Esophagus squamous epithelium (tissue), 5 donors: ENCODE results near the gene LRRC8C. TPM values are rescaled to one million over a fixed set of nuclear protein-coding genes. Genes with fewer than 3 reads are reported as not detected.

Source experiments
- DNase-seq: peaks from one replicate; lab custom pipeline; 2025; lab: John Stamatoyannopoulos, UW
- H3K27ac ChIP-seq, 4 donors: fragments of 200-600 bp; sonication (generic); one replicate each; pipeline ENCODE4 v1.5.1; 2016 to 2019; ENCODE audit warnings: mild to moderate bottlenecking in 1 of 4
- H3K27me3 ChIP-seq, 4 donors: fragments of 200-600 bp; sonication (generic); 1 replicate in 3 of 4; 2 replicates in 1 of 4; pipeline versions ENCODE4 v1.5.1 to v1.6.0; 2017 to 2021; ENCODE audit warnings: antibody characterized with exemption in 1 of 4
- H3K36me3 ChIP-seq, 3 donors: fragments of 200-600 bp; sonication (generic); one replicate each; pipeline ENCODE4 v1.5.1; 2016 to 2019
- H3K4me1 ChIP-seq, 3 donors: fragments of 200-600 bp; sonication (generic); one replicate each; pipeline ENCODE4 v1.5.1; 2017 to 2019
- H3K4me3 ChIP-seq, 4 donors: fragments of 200-600 bp; sonication (generic); 1 replicate in 3 of 4; 2 replicates in 1 of 4; pipeline ENCODE4 v1.5.1; 2016 to 2019; ENCODE audit warnings: mild to moderate bottlenecking in 2 of 4, moderate library complexity in 1 of 4
- H3K9me3 ChIP-seq, 3 donors: fragments of 200-600 bp; sonication (generic); one replicate each; pipeline ENCODE4 v1.5.1; 2016 to 2019
- CTCF ChIP-seq, 6 experiments: fragments of 450-650 bp in 4 of 6; fragments of 200-600 bp in 2 of 6; sonication (generic) in 2 of 6; IDR thresholded peaks; one replicate each; pipeline ENCODE4 v1.5.1; 2016 to 2019; ENCODE audit warnings: antibody characterized with exemption in 6 of 6, mild to moderate bottlenecking in 4 of 6, moderate library complexity in 4 of 6
- POLR2A ChIP-seq, 4 donors: fragments of 450-650 bp; IDR thresholded peaks; one replicate each; pipeline ENCODE4 v1.6.1; 2017; ENCODE audit warnings: antibody characterized with exemption in 4 of 4, mild to moderate bottlenecking in 4 of 4, moderate library complexity in 3 of 4
- WGBS, 2 donors: methylation state at CpG; one replicate each; pipeline ENCODE4 v1.1.5; 2018; 5-methylcytosine and 5-hydroxymethylcytosine counted together
- intact Hi-C: fragments of 100-400 bp; cut with DNase I; formaldehyde crosslinking; loops from one replicate; pipeline ENCODE4 v1.15.0; 2022
- total RNA-seq, 4 donors: library from RNA; depleted of rRNA; stranded (reverse); fragments of >200 nt; gene quantifications; one replicate each; pipeline ENCODE4 v1.1.0, GENCODE V29; 2016
- donor health status: DM: yes; HTN: yes; CAD: no.

LRRC8C gene
- total RNA-seq, 4 donors from 2014 or later = 1.4 to 5.0 (median 3.2) TPM

GRCh38 chr1:89666640-89667039, 33.7 kb downstream of the LRRC8C start:
- intact Hi-C loops = no loop called here
- no peaks in the 10 kb centered on the region for H3K9me3 ChIP-seq
- H3K36me3 ChIP-seq = no peaks in the 10 kb centered on the region
- H3K27ac ChIP-seq = no peak overlapping the region
- no peak for TF ChIP-seq CTCF (IDR thresholded peaks at IDR 0.05)
- no peak for TF ChIP-seq POLR2A (IDR thresholded peaks at IDR 0.05)
- H3K4me3 ChIP-seq = no peak overlapping the region
- H3K4me1 ChIP-seq = peaks cover 0 to 12% (median 0%) of the 10 kb centered on the region in 3 donors
- 78 to 100% methylated on average over 1 of the region's 1 CpG for WGBS, 2 donors
- DNase-seq = no peak
- H3K27me3 ChIP-seq = no peaks in the 10 kb centered on the region

DNA sequence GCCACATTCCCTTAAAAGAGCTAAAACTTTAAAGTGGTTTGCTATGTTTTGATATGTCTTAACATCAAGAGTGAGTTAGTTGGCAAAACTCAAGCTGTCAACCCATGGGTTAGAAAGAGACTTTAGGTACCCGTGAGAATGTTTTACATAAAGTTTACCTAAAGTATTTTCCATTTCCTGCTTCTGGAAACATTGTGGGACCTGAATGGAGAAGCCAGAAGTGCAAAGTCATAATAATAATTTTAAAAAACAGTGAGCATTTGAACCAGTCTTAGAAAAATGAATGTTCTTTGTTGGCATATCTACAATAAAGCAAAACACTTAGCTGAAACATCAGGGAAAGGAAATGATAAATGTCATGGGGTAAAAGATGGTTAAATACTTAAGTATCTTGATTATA, 34.8 kb downstream of the LRRC8C start:
- no peaks in the 10 kb centered on the region for H3K9me3 ChIP-seq
- 40 to 60% methylated on average over 1 of the region's 1 CpG for WGBS, 2 donors
- intact Hi-C loops = no loop called here
- no peaks in the 10 kb centered on the region for H3K27me3 ChIP-seq
- no peaks in the 10 kb centered on the region for H3K36me3 ChIP-seq
- no peak for TF ChIP-seq CTCF (IDR thresholded peaks at IDR 0.05)
- TF ChIP-seq POLR2A (IDR thresholded peaks at IDR 0.05) = no peak
- H3K4me1 ChIP-seq = peaks cover 0 to 12% (median 0%) of the 10 kb centered on the region in 3 donors
- DNase-seq = no peak
- H3K4me3 ChIP-seq = no peak overlapping the region
- H3K27ac ChIP-seq = no peak overlapping the region

DNA sequence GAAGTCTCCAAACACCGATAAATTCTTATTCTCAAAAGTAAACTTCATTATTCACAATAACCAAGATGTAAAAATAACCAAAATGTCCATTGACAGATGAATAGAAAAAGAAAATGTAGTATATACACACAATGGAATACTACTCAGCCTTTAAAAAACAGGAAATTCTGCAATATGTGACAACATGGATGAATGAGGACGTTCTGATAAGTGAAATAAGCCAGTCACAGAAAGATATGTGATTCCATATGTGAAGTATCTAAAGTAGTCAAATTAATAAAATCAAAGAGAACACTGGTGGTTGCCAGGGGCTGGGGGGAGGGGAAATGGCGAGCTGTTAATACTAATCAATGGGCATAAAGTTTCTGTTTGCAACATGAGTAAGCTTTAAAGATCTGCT, 36.0 kb downstream of the LRRC8C start:
- no peak overlapping the region for H3K4me3 ChIP-seq
- 83 to 84% methylated on average over 3 of the region's 3 CpGs for WGBS, 2 donors
- no peaks in the 10 kb centered on the region for H3K9me3 ChIP-seq
- TF ChIP-seq POLR2A (IDR thresholded peaks at IDR 0.05) (no peak), CTCF (IDR thresholded peaks at IDR 0.05) (no peak)
- H3K27me3 ChIP-seq = no peaks in the 10 kb centered on the region
- H3K4me1 ChIP-seq = peaks cover 0 to 12% (median 0%) of the 10 kb centered on the region in 3 donors
- no peaks in the 10 kb centered on the region for H3K36me3 ChIP-seq
- no peak overlapping the region for H3K27ac ChIP-seq
- no peak for DNase-seq
- intact Hi-C loops = no loop called here

- TF ChIP-seq CTCF (IDR thresholded peaks at IDR 0.05) = no peak
- no peak for TF ChIP-seq POLR2A (IDR thresholded peaks at IDR 0.05)
- no peak overlapping the region for H3K27ac ChIP-seq
These were observed 36.5 kb downstream of the LRRC8C start for GRCh38 chr1:89669441-89669840.

GRCh38 chr1:89670163-89670562, 37.2 kb downstream of the LRRC8C start:
- WGBS, 2 donors = 64 to 70% methylated on average over 7 of the region's 7 CpGs
- no peak overlapping the region for H3K27ac ChIP-seq

More at GRCh38 chr1:89669441-89669840, 36.5 kb downstream of the LRRC8C start:
- no peaks in the 10 kb centered on the region for H3K9me3 ChIP-seq
- H3K4me3 ChIP-seq = no peak overlapping the region
- intact Hi-C loops = no loop called here
- WGBS, 2 donors = 91 to 92% methylated on average over 1 of the region's 1 CpG
- H3K4me1 ChIP-seq = peaks cover 0 to 12% (median 0%) of the 10 kb centered on the region in 3 donors
- no peaks in the 10 kb centered on the region for H3K36me3 ChIP-seq
- DNase-seq = no peak
- no peaks in the 10 kb centered on the region for H3K27me3 ChIP-seq

More at GRCh38 chr1:89670163-89670562, 37.2 kb downstream of the LRRC8C start:
- peaks cover 0 to 12% (median 0%) of the 10 kb centered on the region in 3 donors for H3K4me1 ChIP-seq
- H3K36me3 ChIP-seq = no peaks in the 10 kb centered on the region
- TF ChIP-seq CTCF (IDR thresholded peaks at IDR 0.05) = no peak
- no peak for TF ChIP-seq POLR2A (IDR thresholded peaks at IDR 0.05)
- DNase-seq = no peak
- no peaks in the 10 kb centered on the region for H3K27me3 ChIP-seq
- intact Hi-C loops = no loop called here
- no peak overlapping the region for H3K4me3 ChIP-seq
- no peaks in the 10 kb centered on the region for H3K9me3 ChIP-seq
